Measurements from ENCODE around the gene SERPINA10. TPM values are rescaled to one million over a fixed set of nuclear protein-coding genes. Genes with fewer than 3 reads are reported as not detected.

The SERPINA10 gene
- total and polyA plus RNA-seq, 2 of the 13 experiments (the other 11 are each of a cell fraction or from before 2014, with no cell fraction given), result 20.1 to 20.2 TPM

- no peak for TF ChIP-seq NR2C2 (CRISPR knock-in tag; IDR thresholded peaks at IDR 0.05; ENCODE audit: borderline replicate concordance)
- no peak for TF ChIP-seq ZNF101 (CRISPR knock-in tag; IDR thresholded peaks at IDR 0.05; ENCODE audit: borderline replicate concordance, low read depth)
- 0 out of 2 replicates have a peak, but pooled peaks have one; percentile 12 for TF ChIP-seq TOE1 (CRISPR knock-in tag; IDR thresholded peaks at IDR 0.05)
- no peak for TF ChIP-seq ZNF75D (CRISPR knock-in tag; IDR thresholded peaks at IDR 0.05; ENCODE audit: borderline replicate concordance)
- TF ChIP-seq BHLHE40 (IDR thresholded peaks at IDR 0.05; ENCODE audit: low read length), result no peak
- no peak for TF ChIP-seq CSRNP2 (CRISPR knock-in tag; conservative IDR thresholded peaks at IDR 0.05; ENCODE audit: low read depth)
- TF ChIP-seq ZNF761 (CRISPR knock-in tag; conservative IDR thresholded peaks at IDR 0.05), result 0 out of 2 replicates have a peak, but pooled peaks have one; percentile 49
- peak; percentile 60; the same call in 1 of the 2 replicates for TF ChIP-seq PRDM10 (CRISPR knock-in tag; IDR thresholded peaks at IDR 0.05; ENCODE audit: low read depth)
- no peak for TF ChIP-seq ZNF576 (CRISPR knock-in tag; IDR thresholded peaks at IDR 0.05)
- TF ChIP-seq MXI1 (IDR thresholded peaks at IDR 0.05; ENCODE audit: borderline replicate concordance, low read depth, low read length), result no peak
- no peak for TF ChIP-seq ZBTB8A (CRISPR knock-in tag; IDR thresholded peaks at IDR 0.05; ENCODE audit: borderline replicate concordance, low read depth)
- TF ChIP-seq KAT7 (CRISPR knock-in tag; IDR thresholded peaks at IDR 0.05; ENCODE audit: borderline replicate concordance), result no peak
- TF ChIP-seq HMGXB3 (CRISPR knock-in tag; IDR thresholded peaks at IDR 0.05; ENCODE audit: borderline replicate concordance), result peak; percentile 62
- no peak for TF ChIP-seq SATB2 (CRISPR knock-in tag; IDR thresholded peaks at IDR 0.05)
Observed at GRCh38 chr14:94320243-94320642, 27.2 kb upstream of the SERPINA10 start (continued).

Data from HepG2 (cell line).